ENCODE measurements around the gene EGFR.

The EGFR gene

DNA sequence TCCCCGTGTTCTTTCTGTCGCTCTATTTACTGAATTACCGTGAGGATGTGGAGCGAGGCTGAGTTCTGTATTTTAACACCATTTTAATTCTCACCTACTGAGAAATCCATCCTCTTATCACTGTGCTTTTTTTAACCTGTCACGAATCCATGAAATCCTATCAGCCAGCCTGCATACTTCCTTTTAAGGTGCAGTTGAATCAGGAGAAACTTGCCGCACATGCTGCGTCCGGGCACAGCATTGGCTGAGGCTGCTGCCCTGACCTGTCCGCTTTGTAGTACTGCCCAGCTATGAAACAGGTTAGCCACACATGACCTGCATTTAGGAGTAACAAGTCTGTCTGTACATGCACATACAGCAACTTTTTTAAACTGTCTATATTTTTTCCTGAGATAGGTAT lies 82.5 kb downstream of the EGFR start:
- DNase-seq (ENCODE audit: low spot score): no peak

DNA sequence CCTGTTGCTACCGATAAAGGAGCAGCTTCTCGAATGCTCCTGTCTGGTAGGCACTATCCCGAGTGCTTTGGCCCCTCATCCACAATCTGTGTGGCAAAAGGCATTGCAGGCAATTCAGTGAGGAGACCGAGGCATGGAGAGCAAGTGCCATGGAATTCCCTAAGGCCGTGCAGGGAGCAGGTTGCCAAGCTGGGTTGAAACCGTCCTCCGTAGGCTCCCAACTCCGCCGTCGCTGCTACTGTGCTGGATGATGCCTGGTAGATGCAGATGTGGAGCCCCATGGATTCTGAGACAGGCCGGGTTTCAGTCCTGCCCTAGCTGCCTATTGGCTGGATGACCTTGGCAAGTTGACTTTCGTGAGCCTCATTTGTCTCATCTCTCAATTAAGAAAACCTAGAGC lies 85.3 kb downstream of the EGFR start:
- no peak for DNase-seq (ENCODE audit: low spot score)

DNA sequence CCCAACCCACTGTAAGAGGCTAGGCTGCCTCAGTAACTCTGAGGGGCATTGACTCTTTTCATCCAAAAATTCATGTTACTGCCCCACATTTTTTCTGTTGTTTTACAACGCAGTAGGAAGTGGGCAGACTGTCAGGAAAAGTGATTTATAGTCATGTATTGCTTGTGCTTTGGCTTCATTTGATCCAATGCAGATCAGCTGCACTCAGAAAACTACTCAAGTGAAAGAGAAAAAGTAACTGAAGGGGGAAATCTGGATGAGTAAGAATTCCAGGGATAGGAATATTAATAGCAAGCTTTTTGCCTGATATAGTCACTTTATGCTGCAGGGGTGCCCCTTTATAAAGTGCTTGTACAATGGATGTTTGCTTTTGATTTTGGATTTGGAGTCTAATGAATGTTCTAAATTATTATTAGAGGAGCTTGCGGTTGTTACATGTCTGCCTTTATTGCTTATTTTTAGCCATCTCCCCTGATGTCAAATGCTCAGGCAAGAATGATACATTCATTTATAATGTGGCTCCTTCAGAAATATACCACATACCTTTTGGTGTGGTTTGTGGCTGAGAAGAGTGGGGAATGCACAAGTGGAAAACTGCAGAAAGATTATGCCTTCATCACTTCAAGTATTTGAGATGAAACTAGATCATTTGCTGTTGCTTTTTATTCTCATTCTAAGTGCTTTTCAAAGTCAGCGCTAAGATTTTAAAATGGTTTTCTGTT lies 86.1 kb downstream of the EGFR start:
- no peak for DNase-seq (ENCODE audit: low spot score)

DNA sequence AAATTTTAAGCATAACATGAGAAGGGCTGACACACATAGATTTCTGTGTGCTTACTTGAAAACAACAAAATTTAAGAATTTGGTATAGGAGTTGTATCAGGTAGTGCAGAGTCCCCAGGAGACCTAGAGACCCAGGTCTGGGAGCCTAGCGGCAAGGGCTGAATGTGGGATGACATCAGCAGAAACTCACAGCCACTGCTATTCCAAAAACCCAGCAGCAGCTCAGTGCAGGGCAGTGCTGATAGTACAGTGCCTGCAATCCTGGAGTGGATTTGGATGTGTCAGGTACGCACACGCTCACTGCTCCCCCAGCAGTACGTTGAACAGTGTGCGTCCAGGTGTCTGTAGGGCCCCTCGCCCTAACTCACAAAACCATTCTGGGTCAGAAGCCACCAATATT lies 87.1 kb downstream of the EGFR start:
- DNase-seq (ENCODE audit: low spot score): no peak

DNA sequence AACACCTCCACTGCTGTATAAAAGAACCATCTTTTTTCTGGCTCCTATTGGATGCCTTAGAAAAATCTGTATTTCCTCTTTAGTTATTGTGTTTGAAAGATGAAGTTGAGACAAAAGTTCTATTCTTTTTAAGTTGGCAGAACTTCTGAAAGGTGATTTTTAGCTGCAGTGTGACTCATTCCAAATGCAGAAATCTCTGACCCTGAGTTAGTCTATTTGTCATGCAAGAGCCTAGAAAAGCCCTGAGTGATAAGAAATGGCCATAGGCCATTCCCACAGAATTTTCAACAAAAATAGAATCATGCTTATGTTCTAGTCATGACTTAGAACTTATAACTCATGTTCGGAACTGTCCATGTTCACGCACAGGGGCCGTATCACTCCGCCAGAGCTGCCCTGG lies 89.1 kb downstream of the EGFR start:
- no peak for DNase-seq (ENCODE audit: low spot score)

DNA sequence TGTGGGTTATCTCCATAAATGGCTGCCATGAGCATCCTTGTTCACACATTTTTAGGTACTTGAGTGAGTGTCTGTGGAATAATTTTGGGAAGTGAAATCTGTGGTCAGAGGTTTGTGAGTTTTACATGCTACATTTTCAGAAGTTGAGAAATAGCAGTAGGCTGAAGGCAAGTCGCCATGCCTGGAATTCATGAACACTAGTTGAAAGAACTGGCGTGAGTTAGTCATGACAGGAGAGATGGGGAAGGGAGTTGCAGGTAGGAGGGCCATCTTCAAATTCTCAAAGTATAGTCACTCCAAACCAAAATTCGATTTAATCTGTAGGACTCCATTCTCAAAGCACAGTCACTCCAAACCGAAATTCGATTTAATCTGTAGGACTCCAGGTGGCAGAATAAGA lies 89.6 kb downstream of the EGFR start:
- DNase-seq (ENCODE audit: low spot score): no peak

DNA sequence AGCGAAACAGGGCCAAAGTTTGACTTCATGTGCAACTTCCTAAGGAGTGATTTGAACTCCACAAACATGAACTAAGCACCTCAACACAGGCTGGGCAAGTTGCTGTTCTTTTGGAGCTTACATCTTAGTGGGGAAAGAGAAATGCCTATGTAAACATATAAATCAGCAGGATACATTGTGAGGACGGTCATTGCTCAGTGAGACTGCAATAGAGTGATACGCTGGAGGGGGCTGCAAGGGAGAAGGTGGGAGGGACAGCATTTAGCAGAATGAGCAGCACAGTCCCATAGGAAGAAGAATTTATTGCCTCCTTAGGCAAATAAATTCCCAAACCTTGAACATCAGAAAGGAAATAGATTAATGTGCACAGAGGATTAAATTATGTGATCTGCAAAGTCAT lies 90.0 kb downstream of the EGFR start:
- no peak for DNase-seq (ENCODE audit: low spot score)

DNA sequence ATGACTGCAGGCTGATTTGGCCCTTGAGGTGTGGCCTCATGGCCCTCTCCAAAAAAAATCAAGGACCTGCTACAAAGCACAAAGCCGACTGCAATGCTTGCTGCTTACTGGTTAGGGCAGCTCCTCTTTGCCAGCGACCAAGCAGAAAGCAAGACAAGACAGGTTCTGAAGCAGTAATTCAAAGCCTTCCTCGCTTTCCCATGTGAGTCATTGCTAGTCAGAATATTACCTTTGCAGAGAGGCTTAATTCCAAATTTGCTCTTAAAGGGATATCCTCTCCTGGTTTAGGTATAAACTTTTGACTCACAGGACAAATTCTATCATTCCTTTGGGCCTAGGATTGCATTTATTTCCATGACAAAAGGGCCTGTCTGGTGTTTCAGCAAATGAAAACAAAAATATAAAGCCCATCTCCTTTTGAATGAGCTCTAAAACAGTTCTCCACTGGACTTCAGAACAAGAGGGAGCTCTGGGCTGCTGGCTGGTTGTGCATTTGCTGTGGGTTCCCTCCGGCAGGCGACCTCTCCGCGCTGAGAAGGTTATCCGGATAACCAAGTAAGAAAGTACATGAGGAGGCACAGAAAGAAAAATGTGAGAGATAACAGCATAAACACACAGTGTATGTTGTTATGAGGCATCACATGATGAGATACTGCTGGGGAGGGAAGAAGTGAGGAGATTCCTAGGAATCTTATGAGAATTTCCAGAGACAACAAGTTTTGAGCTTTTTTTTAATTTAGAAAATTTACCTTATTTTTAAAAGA lies 90.8 kb downstream of the EGFR start:
- peak; percentile 55 for DNase-seq (ENCODE audit: low spot score)

DNA sequence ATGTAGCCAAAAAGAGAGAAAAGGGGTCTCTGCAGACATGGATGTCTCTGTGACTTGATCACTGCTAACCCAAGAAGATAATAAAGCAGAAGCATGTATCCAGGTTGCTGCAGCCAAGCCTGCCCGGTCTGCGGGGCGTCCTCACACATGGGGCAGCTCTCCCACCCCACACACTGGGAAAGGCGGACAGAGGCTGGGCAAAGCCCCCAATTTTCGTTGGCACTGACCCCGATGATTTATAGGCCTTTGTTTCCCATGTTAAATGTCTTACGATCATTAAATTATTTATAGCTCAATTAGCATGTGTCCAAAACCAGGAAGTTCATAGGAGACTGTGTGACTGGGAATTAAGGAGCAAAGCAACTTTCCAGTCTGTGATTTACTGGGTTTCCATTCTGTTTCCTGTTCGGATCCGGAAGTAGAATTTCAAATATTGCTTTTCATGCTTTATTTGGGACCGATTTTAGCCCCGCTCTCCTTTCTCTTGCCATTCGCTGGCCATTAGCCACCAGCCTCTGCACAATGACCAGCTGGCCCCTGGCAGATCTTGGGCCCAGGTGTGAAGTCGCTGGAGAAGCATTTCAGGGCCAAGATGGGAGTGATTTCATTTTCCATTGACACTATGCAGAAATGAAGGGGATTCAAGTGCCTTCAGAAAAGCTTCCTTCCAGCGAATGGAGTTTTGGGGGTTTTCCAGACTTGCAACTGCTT lies 91.6 kb downstream of the EGFR start:
- no peak for DNase-seq (ENCODE audit: low spot score)

DNA sequence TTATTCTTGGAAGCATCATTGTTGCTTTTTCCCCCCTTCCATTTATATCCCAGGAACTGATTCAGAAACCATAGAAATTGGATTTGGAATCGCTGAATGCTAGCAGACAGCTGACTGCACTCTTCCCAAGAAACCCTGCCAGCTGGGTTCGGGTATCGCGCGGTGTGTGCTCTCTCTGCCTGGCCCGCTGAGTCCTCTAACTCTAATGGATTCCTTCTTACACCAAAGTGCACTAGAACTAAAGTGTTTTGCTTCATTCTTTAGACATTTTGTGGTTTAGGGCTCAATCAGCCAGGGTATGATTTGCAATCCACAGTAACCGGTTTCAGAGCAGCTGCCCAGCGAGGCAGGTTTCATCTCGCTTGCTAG lies 92.2 kb downstream of the EGFR start:
- no peak for DNase-seq (ENCODE audit: low spot score)

DNA sequence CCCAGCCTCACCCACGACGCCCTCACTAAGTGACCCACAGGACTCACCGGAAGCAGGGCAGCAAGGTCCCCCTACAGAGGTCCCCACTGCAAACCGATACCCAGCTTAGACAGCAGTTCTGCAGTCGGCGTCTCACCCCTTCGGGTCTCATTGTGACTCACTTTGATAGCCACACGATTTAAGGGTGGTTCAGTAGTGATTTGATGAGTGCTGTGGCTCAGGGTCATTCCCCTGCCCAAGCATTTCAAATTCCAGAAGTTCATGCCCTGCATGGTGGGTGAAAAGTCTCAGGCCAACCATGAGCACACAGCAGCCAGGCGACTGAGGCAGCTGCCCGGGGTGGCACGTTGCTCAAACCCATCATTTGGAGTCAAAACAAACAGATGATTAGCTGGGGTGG lies 93.2 kb downstream of the EGFR start:
- DNase-seq (ENCODE audit: low spot score): no peak

DNA sequence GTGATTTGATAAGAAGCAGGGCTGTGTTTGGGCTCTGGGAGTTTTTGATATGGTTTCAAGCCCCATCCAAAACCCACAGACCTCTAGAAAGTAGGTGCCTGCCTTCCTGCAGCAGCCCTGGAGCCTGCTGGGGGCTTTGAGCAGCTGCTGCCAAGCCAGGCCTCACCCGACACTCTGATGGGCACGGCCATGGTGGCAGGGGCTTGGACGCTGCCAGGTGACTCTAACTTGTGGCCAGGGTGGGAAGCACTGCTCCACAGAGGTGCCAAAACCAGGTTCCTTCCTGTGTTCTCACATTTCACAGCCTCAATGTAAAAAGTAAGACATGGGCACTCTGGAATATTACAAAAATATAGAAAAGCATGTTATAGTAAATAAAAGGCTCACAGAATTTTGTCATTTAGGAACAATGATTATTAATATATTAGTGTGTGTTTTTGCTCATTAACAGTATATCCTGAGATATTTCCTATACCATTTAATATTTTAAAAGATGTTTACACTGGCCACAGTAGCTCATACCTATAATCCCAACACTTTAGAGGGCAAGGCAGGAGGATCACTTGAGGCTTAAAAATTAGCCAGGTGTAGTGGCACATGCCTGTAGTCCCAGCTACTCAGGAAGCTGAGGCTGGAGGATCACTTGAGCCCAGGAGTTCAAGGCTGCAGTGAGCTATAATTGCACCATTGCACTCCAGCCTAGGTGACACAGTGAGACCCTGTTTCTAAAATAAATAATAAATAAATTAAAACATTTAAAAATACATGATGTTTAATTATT lies 95.1 kb downstream of the EGFR start:
- no peak for DNase-seq (ENCODE audit: low spot score)

DNA sequence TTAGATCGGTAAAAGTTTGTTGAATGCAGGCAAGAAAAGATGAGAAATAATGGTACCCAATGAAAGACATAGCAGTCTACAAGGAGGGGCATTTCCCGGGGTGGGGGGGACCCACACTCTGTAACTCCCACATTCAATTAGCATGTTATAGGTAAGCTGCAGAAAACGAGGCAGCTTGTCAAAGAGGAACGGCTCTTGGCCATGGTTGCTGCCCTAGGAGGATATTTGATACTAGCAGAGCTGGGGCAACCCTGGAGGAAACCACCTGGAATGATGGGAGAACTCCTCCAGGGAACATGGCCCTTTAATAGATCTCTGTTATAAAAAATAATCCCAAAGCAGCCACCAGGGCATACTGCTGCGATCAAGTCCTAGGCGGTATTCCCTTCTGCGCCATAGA lies 98.5 kb downstream of the EGFR start:
- DNase-seq (ENCODE audit: low spot score): no peak

DNA sequence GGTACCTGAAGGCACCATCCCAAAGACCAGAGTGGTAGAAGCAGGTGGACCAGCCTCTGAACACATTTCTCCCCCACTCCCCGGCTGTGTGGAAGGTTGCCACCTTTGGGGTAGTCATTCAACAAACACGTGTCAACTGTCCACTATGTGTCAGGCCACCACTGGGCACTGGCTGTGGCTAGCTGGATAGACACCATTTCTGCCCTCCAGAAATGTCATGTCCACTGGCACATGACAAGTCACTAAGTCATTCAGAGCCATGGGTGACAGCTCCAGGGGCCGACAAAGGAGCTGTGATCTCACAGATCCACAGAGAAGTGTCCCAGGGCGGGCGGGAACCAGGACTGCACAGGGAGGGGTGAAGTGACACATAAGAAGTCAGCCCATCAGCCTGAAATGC lies 99.6 kb downstream of the EGFR start:
- no peak for DNase-seq (ENCODE audit: low spot score)

DNA sequence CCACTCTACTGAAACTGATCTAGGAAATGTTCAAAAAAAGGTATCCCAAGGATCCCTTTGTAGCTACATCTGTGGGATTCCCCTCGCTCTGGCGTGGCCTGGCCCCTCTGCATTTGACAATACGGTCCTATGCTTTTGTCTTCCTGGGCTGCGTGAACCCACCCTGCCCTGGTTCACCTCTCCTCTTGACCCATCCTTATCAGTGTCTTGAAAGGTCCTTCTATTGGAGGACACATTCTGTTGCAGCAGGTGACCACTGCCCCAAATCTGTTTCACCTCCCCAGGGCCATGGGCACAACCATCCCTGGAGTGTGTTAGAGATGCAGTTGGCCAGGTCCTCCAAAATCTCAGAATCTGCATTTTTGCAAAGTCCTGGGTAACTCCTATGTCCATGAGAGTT lies 100.8 kb downstream of the EGFR start:
- no peak for DNase-seq (ENCODE audit: low spot score)

DNA sequence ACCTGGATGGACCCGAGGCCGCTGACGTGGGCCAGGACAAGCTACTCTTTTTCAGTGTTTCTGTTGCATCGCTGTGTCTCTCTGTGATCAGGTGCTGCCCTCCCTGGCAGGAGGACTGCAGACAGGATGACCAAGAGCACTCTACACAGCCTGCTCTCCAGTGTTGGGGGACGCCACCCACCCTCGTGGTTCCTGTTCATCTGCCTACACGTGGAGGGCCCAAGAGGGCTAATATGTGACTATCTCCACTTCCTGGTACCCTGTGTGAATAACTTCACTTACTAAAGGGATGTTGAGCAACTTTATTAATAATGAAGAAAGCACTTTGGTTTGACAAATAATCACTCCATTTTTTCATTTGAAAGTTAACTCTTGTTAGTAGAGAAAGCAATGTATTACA lies 101.3 kb downstream of the EGFR start:
- DNase-seq (ENCODE audit: low spot score): no peak

DNA sequence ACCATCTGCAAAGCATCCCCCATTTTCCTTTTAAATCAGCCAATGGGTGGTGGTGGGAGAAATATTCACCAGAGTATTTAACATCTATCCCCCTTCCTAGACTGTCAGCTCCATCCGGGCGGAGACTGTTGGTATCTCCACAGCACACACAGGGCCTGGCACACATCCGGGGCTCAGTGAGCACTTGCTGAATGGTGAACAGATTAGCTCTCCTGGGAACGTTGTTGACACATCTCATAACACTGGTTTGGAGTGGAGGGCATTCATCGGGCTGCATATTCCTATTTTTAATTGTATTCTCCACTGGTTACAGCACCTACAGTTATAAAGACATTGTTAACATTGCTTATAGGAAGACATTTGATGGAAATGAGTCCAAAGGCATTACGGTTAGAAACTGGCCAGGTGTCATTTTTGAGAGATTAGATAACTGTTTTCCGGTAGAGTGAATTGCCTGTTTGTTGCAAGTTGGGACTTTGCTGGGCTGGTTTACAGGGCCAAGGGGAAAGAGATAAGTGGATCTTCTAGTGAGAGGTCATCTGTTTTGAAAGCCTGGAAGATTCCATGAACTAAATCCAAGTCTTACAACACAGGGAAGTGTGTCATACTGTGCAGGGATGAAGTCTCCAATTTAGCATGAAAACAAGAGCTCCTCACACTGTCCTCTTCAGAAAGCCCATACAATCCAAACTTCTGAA lies 101.8 kb downstream of the EGFR start:
- no peak for DNase-seq (ENCODE audit: low spot score)

DNA sequence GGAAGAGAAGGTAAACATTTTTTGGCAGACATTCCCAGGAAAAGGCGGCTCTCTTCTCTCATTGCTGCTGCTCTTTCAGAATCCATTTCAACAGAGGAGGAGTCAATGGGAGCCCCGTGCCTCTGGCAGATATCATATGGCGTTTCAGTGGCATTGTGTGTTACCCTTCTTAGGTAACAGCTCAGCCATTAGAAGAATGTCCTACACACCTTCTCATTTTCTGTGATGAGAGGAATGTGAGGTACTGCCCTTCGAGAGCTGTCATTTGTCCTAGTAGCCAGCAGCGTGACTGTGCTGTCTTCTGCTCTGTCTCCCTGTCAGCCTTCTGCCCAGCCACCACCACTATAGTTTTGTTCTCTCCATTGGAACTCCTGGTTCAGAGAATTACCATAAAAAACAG lies 102.4 kb downstream of the EGFR start:
- no peak for DNase-seq (ENCODE audit: low spot score)

DNA sequence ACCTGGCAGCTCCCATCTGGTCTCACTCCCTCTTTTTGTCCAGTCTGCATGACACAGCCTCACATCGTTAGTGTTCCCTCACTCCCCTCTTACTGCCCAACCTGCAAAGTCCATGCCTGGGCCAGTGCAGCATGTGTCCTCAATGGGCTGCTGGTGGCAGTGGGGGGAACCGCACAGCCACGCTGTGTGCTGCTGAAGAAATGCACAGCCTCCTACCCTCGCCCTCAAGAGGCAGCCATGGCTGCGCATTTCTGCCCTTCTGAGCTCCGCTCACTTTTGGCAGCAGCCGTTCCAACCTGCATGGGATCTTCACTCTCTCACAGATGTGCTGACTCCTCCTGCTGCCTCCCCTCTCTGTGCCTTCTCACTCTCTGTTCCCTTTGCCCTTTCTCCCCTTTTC lies 103.4 kb downstream of the EGFR start:
- DNase-seq (ENCODE audit: low spot score): no peak

DNA sequence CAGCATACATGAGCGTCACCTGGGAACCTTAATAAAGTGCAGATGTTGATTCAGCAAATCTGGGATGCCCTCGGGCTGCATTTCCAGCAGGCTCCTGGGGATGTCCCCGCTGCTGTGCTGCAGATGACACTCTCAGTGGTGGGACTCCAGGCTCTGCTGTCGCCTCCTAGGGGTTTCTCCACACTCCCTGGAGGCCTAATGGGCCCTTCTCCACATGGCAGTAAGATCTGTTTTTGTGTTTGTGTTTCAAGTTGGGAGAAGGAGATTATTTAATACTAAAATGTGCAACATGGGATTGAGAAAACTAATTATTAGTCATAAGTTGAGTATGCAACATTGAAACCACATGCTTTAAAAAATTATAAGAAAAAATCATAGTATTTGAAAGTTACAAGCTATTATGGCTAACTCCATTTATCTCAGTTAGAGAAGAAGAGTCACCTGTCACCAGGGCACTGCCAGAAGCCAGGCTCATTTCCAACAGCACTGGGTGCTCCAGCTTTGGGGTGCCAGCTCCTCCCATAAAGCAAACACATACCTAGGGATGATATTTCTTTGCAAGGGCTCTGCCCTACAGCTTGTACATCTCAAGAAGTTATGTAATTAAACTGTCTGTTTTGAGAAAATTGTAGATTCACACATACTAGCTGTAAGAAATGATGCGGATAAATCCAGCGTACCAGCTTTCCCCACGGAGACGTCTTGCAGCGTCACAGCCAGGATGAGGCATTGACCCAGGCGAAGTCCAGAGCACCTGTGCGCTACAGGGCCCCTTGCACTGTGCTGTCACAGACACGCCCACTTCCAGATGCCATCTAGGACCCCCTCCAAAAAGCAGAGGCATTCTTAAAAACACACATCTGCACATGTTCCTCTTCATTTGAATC lies 106.4 kb downstream of the EGFR start:
- no peak for DNase-seq (ENCODE audit: low spot score)

DNA sequence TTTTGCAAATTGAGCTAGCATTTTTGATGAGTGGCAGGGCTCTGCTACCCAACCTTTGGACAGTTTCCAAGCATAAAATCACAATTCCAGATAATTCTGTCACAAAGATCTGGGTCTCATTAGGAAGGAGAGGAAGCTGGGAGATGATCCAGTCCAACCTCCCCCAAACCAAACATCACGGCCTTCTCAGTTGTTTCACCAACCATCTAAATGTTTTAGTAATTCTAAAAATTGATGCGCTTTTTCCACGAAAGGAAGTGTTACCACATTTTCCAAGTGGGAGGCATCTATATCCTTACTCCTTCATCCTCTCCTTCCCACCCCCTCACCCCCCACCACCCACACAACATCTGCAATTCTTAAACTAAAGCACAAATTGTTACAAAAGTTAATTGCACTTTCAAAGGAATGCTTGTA lies 108.3 kb downstream of the EGFR start:
- DNase-seq (ENCODE audit: low spot score): peak; percentile 60
